Measurements from ENCODE around the gene SEC16B. TPM values are rescaled to one million over a fixed set of nuclear protein-coding genes. Genes with fewer than 3 reads are reported as not detected.

The SEC16B gene
- total RNA-seq (2014; rRNA removed): 0.07 and 0.40 TPM in 2 replicates
- Bru-seq, nascent RNA: percentile 25 among the genes with signal in this experiment
- not detected for BruChase-seq, experiment 1, labeled RNA remaining after a 6-hour chase
- BruChase-seq, experiment 2, labeled RNA remaining after a 2-hour chase: percentile 34 among the genes with signal in this experiment
- long read RNA-seq, partial matches to known transcripts: 0 of 2 reads
- long read RNA-seq, other reads (novel, unspliced or antisense): 2 of 2 reads

GRCh38 chr1:177969825-177970371 is at the start of gene SEC16B:
TSS of gene SEC16B (minus strand) at chr1:177970058. CDS start at chr1:177967981, 2,077 bp downstream.
- Histone ChIP-seq H3K4me1 (ENCODE audit: insufficient read depth, low read length) (no peaks in the 10 kb centered on the region), H2AFZ (ENCODE audit: low read length) (no peak within 1 kb of the TSS), H3K9me3 (ENCODE audit: low read length) (no peaks in the 10 kb centered on the region), H3F3A (ENCODE audit: low read length, unreplicated experiment) (no peaks in the 10 kb centered on the region), H3K9ac (ENCODE audit: low read length) (no peak within 1 kb of the TSS), H3K4me2 (ENCODE audit: low read length) (no peak within 1 kb of the TSS), H3K36me3 (ENCODE audit: low read depth, low read length) (no peaks in the 10 kb centered on the region), H4K20me1 (ENCODE audit: low read length) (no peaks in the 10 kb centered on the region), H3K9me2 (replicated peaks; ENCODE audit: low read length) (no peaks in the 10 kb centered on the region), H3K27ac (ENCODE audit: low read length) (no peak within 1 kb of the TSS), H3K79me2 (ENCODE audit: low read length) (no peaks in the 10 kb centered on the region), H3K4me3 (ENCODE audit: low read length) (no peak within 1 kb of the TSS), H3K27me3 (ENCODE audit: low read length) (no peaks in the 10 kb centered on the region)
- intact Hi-C loops (cut with micrococcal nuclease): no loop called here
- CTCF ChIA-PET: no interaction called here
- POLR2A ChIA-PET (ENCODE audit: unreplicated experiment): no interaction called here
- no TSS peak for BruUV-seq (replicated peaks)
- no peak for DNase-seq
- TF ChIP-seq EZH2phosphoT487 (IDR thresholded peaks at IDR 0.05; ENCODE audit: borderline replicate concordance, low read length) (no peak), CTCF (conservative IDR thresholded peaks at IDR 0.05; ENCODE audit: low read depth, low read length) (no peak), EZH2 (IDR thresholded peaks at IDR 0.05; ENCODE audit: low read length, unreplicated experiment) (no peak)
- ATAC-seq: no peak

- Histone ChIP-seq H3K9ac (ENCODE audit: low read length) (no peak overlapping the region), H3F3A (ENCODE audit: low read length, unreplicated experiment) (no peaks in the 10 kb centered on the region), H3K27ac (ENCODE audit: low read length) (no peak overlapping the region), H3K9me2 (replicated peaks; ENCODE audit: low read length) (no peaks in the 10 kb centered on the region), H3K4me2 (ENCODE audit: low read length) (no peak overlapping the region), H3K4me1 (ENCODE audit: insufficient read depth, low read length) (peaks cover 4% of the 10 kb centered on the region; the same call in 1 of the 2 replicates), H3K9me3 (ENCODE audit: low read length) (no peaks in the 10 kb centered on the region), H4K20me1 (ENCODE audit: low read length) (no peaks in the 10 kb centered on the region), H3K27me3 (ENCODE audit: low read length) (no peaks in the 10 kb centered on the region), H3K4me3 (ENCODE audit: low read length) (no peak overlapping the region), H3K36me3 (ENCODE audit: low read depth, low read length) (no peaks in the 10 kb centered on the region; the same call in 1 of the 2 replicates), H3K79me2 (ENCODE audit: low read length) (no peaks in the 10 kb centered on the region), H2AFZ (ENCODE audit: low read length) (no peak overlapping the region)
- POLR2A ChIA-PET (ENCODE audit: unreplicated experiment): no interaction called here
- no TSS peak for BruUV-seq (replicated peaks)
- CTCF ChIA-PET: no interaction called here
- intact Hi-C loops (cut with micrococcal nuclease): no loop called here
- ATAC-seq (no peak), DNase-seq (peak; percentile 25)
- no peak for TF ChIP-seq CTCF (conservative IDR thresholded peaks at IDR 0.05; ENCODE audit: low read depth, low read length)
- TF ChIP-seq EZH2phosphoT487 (IDR thresholded peaks at IDR 0.05; ENCODE audit: borderline replicate concordance, low read length): no peak
- TF ChIP-seq EZH2 (IDR thresholded peaks at IDR 0.05; ENCODE audit: low read length, unreplicated experiment): no peak
Measured at GRCh38 chr1:178019622-178020021, 49.8 kb upstream of the SEC16B start.

GRCh38 chr1:178019208-178019607 is 49.4 kb upstream of the SEC16B start:
- Histone ChIP-seq H3K27me3 (ENCODE audit: low read length) (no peaks in the 10 kb centered on the region), H3F3A (ENCODE audit: low read length, unreplicated experiment) (no peaks in the 10 kb centered on the region), H3K9me2 (replicated peaks; ENCODE audit: low read length) (no peaks in the 10 kb centered on the region), H3K9ac (ENCODE audit: low read length) (no peak overlapping the region), H2AFZ (ENCODE audit: low read length) (no peak overlapping the region), H3K4me1 (ENCODE audit: insufficient read depth, low read length) (peaks cover 4% of the 10 kb centered on the region; the same call in 1 of the 2 replicates), H3K79me2 (ENCODE audit: low read length) (no peaks in the 10 kb centered on the region), H4K20me1 (ENCODE audit: low read length) (no peaks in the 10 kb centered on the region), H3K4me2 (ENCODE audit: low read length) (no peak overlapping the region), H3K4me3 (ENCODE audit: low read length) (no peak overlapping the region), H3K9me3 (ENCODE audit: low read length) (no peaks in the 10 kb centered on the region), H3K27ac (ENCODE audit: low read length) (no peak overlapping the region), H3K36me3 (ENCODE audit: low read depth, low read length) (no peaks in the 10 kb centered on the region; the same call in 1 of the 2 replicates)
- intact Hi-C loops (cut with micrococcal nuclease): no loop called here
- no peak for TF ChIP-seq EZH2phosphoT487 (IDR thresholded peaks at IDR 0.05; ENCODE audit: borderline replicate concordance, low read length)
- no peak for TF ChIP-seq EZH2 (IDR thresholded peaks at IDR 0.05; ENCODE audit: low read length, unreplicated experiment)
- no peak for TF ChIP-seq CTCF (conservative IDR thresholded peaks at IDR 0.05; ENCODE audit: low read depth, low read length)
- ChIA-PET CTCF (no interaction called here), POLR2A (ENCODE audit: unreplicated experiment) (no interaction called here)
- DNase-seq (no peak), ATAC-seq (no peak)
- BruUV-seq (replicated peaks): no TSS peak
